ENCODE data around the gene LBX2.

The LBX2 gene

DNA sequence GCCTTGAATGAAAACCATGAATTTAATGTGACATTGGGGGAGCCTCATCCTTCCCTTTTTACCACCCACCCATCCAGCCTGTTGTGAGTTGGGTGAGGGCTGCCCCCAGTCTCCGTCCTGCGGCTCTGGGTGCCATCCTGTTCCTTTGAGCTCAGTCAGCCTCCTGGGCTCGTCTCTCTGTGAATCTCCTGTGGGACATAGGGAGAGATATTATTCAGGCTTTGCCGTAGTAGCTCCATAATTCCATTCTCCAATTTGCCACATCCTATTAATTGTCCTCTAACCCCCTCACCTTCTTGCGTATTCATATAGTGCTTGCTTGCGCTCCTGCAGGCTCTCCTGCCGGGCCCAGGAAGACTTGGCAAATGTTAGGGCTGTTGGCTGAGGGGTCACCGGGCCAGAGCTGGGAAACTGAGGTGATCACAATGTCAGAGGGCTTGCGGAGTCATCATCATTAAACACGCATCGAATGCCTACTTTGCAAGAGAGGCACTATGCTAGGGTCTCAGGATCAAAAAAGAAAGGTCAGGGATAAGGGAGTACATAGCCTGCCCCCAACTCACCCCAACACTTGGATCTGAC is 27.3 kb upstream of the LBX2 start:
- DNase-seq (ENCODE audit: low read depth in 2 of 3, low spot score in 2 of 3), result no peak

DNA sequence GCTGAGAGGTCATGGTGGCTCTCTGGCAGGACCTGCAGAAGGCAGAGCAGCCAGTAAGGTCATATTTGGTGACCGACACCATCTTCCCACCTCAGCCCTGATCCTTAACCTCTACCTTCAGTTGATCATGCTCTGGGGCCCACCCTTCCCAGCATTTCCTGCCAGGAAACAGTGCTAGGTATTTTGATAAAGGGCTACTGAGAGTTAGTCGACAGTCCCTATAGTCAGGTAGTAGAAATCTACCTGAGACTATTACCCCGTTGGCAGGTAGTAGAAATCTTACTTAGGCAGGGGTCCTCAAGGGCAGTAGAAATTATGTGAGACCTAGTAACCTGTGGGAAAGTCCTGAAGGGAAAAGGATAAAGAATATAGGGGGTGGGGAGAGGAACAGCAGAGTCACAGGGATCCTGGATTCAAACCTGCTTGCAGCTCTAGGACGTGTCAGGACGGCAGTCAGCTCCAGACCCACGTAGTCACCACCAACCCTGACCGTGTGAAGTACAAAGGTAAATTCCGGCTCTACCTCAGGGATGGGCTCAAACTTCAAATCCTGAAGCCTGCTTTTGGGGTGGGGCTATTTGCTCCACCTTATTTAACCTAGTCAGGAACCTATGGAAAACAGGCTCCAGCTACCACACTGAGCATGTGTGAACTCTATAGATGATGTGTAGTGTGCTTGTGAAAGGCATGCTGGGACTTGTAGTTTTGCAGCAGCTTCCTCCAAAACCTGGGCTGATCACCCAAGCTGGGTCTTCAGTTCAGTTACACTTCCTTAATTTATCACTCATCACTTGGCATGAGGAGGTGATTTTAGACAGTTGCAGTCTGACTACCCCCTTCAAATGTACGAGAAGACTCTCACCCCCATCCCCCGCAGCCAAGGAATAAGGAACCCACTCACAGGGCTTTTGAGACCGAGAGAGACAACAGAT is 26.6 kb upstream of the LBX2 start, which contains the start of gene DQX1:
DQX1 (minus strand) TSS at position 515 of the 932 bp plus-strand sequence; CDS start at position 13, 502 bp downstream.
- DNase-seq (ENCODE audit: low read depth in 2 of 3, low spot score in 2 of 3), result no peak

DNA sequence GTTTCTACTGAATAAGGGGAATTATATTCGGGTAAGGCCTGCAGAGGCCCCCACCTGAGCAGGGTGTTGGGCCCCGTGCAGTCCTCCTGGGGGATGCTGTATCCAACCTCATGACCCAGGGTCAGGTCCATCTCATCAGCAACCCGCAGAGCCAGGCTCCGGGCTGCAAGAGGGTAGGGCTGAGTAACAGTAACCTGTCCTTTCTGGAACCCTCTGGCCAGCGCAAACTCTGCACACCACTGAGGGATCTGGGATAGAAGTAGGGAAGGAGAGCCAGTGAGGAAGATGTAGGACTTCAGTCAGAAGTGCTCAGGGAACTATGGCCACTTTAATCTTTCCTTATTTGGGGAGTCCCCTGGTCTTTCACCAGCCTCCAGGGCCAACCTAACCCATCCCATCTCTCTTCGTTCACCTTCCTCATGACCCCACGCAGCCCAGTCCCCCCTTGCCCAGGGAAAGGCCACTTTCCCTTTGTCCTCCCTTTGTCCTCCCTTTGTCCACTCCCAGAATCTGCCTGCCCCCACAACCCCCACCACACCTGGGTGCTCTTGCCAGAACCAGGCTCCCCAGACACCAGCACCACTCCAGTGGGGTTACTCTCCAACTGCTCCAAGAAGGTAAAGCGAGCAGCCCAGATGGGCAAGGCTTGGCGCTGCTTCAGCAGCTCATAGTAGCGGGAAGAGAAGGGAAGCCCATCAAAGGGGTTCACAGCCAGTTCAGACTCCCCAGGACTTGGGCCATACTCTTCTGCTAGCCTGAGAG is 25.7 kb upstream of the LBX2 start:
- no peak for DNase-seq (ENCODE audit: low read depth in 2 of 3, low spot score in 2 of 3)

DNA sequence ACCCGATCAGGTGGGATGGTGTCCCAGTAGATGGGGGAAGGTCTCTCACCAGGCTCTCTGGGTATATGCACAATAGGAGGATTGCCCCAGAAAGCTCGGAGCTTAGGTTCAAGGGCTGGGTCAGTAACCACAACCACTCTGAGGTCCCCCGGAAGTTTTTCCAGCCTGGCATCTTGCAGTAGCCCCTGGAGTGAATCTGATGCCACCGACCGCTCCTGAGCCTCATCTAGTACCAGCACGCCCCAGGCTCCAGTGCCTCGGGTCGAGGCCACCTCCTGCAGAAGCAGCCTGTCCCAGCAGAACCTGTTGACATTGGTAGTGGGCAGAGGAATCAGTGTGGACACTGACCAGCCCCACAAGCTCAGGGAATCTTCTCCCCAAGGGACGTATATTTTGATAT is 24.6 kb upstream of the LBX2 start:
- DNase-seq (ENCODE audit: low read depth in 2 of 3, low spot score in 2 of 3), result no peak

DNA sequence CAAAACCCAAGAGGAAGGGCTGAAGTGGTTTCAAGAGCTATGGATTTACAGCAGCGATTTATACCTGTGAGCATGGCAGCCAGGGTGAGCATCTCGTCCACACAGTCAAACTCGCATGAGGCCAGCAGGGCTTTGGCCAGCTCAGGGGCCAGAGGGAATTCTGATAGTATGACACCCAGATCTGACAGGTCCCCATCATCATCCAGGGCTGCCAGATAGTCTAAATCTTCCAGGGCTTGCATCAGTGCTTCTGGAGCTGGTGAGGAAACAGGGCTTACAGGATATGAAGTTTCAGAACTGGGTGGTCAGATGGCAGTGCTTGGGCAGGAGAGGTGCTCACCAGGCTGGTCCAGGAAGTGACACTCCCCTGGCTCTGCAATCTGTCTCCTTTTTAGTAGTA is 23.1 kb upstream of the LBX2 start:
- no peak for DNase-seq (ENCODE audit: low read depth in 2 of 3, low spot score in 2 of 3)

DNA sequence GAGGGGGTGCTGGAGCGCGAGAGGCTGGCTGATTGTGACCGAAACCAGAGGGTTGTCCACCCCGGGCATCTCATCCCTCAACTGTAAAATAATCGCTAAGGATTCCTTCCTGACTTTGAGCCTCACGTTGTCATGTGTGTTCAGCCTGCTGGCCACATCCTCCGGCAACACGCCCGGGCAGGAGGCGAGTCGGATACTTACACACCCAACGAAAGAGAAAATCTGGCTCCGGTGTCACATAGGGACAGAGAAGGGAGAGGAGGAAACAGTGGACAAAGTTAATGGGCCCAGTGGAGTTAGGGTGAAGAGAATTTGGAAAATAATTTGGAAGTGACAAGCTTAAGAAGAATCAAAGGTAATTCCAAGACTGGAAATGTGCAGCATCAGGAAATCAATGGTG is 17.2 kb upstream of the LBX2 start:
- DNase-seq (ENCODE audit: low read depth in 2 of 3, low spot score in 2 of 3), result no peak

DNA sequence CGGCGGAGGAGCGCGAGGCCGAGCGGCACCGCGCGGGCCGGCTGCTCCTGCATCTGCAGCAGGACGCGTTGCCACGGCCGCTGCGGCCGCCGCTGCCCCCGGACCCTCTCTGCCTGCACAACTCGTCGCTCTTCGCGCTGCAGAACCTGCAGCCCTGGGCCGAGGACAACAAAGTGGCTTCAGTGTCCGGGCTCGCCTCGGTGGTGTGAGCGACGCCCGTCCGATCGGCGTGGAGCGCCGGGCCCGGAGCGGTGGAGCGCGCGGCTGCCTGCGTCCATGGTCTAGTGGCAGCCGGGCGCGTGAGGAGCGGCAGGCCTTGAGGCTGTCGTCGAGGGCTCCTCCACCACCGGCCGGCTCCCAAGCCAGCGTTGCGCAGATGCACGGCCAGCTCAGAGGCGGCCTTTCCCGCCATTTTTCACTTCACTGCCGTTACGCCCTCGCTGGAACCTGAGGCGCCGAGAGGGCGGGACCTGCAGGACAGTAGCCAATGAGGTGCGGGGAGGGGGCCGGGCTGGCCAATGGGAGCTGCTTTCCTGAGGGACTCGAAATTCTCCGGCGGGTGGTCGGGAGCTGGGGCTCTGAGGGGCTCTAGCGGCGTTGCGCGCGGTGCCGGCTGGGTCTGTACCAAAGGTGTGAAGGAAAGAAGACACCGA is 16.7 kb upstream of the LBX2 start:
- no peak for DNase-seq (ENCODE audit: low read depth in 2 of 3, low spot score in 2 of 3)

DNA sequence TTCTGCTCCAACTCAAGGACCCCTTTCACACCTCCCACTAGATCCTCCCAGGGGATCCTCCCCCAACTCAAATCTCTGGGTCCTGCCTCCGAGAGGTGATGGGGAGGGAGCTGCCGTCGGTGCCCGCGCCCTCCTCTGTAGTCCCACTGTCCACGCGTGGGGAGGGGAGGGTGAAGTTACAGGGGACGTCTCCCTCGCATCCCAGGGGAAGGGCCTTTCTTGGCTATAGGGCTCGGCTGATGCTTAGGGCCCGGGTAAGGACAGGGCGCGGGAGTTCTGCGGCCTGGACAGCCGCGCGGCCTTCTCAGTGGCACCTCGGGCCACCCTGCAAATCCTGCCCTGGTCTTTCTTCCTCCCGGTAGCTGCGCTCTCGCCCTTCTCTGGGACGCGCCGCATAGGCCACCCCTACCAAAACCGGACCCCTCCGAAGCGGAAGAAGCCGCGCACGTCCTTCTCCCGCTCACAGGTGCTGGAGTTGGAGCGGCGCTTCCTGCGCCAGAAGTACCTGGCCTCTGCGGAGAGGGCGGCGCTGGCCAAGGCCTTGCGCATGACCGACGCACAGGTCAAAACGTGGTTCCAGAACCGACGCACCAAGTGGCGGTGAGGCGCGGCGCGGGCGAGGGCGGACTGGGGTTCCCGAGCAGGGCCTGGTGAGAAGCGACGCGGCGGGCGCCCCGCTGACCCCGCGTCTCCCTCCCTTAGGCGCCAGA is 16.0 kb upstream of the LBX2 start:
- no peak for DNase-seq (ENCODE audit: low read depth in 2 of 3, low spot score in 2 of 3)

DNA sequence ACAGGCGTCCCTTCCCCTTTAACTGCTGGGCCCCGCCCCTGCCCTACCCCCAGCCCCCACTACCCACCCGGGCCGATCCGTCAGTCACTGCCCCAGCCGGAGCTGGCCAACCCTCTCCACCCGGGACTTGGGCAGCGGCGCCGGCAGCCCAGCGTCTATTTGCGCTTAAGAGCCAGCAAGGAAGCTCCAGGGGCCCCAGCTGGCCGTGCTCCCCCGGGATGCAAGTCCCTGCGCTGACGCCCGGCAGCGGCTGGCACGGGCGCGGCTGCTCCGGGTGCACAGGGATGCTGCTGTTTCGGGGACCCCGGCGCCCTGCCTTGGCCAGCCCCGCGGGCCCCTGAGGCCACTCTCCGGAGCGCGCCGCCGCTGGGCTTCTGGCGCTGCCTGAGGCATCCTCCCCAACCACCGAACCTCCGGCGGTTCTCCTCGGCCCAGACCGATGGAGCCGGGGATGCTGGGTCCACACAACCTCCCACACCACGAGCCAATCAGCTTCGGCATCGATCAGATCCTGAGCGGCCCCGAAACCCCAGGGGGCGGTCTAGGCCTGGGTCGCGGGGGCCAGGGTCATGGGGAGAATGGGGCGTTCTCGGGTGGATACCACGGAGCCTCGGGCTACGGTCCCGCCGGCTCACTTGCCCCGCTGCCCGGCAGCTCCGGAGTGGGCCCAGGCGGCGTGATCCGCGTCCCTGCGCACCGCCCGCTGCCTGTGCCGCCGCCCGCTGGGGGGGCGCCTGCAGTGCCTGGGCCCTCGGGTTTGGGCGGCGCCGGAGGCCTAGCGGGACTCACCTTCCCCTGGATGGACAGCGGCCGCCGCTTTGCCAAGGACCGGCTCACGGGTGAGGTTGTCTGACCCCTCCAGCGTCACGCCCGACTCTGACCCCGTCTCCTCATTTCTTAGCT is 15.2 kb upstream of the LBX2 start, which contains the start of gene TLX2:
TLX2 (plus strand) TSS at position 83 of the 903 bp plus-strand sequence; CDS start at position 440, 357 bp downstream.
- no peak for DNase-seq (ENCODE audit: low read depth in 2 of 3, low spot score in 2 of 3)

DNA sequence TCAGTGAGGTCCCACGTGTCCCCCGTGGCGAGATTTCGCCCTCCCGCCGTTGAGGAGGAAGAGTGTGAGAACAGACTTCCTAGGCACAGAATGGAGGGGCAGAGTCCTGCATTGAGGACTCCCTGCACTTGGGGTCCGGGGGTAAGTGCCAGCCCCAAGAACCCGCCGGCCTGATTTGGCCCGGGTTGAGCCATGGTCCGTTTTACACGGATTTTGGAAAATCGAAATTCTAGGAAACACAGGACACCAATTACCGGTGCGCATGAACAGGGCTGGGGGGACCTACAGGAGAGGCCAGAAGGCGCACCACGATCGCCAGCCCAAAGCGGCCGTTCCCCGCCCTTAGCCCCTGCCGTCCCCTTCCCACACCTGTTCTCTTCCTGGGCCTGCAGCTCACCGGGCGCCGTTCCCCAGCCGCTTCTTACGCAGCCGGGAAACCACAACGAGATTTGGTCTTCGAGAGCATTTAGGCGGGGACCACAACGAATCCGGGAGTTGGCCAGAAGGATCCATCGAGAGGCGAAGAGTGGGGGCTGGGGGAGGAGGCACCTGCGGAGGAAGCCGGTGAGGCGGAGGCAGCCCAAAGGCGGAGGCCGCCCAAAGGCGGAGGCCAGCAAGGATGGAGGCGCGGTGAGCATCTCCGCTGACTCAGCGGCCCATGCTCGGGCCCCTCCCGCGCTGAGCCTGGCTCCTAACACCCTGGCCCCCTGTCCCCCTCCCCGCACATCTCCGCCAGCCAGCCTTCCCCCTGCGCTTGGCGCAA is 14.4 kb upstream of the LBX2 start:
- no peak for DNase-seq (ENCODE audit: low read depth in 2 of 3, low spot score in 2 of 3)

DNA sequence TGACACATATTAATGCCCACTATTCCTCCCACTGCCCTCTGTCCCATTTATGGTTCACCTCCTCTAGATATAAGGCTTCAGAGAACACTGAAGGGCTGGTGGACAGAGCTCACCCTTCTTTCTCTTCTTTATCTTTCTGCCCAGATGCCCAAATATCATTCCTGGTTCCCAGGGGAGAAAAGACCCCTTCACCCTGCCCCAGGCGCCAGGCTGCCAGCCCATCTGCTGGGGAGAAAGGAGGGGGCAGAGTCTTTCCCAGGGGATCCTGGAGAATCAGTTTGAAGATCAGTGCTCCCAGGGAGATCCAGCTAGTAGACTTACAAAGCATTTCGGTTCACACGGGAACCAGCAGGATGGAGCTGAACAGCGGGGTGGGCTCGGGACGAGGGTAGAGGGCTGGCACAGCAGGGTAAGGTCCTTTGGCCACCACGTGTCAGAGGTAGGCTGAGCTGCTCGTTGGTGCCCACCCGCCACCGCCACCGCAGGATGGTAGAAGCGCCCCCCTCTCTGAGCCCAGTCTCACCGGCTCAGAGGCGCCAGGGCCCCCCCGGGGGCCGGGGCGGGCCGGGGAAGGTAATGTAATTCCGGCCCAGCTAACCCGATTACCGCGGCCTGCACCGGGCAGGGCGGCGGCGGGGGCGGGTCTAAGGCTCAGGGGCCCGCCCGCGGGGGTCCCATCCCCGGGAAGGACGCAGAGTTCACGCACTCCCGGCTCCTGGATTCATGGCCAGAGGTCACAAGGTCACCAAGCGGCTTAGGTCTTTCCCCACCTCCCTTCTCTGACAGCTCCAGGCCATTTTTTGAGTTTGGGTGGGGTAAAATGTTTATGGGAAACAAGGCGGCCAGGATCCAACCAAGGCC is 13.6 kb upstream of the LBX2 start:
- no peak for DNase-seq (ENCODE audit: low read depth in 2 of 3, low spot score in 2 of 3)

DNA sequence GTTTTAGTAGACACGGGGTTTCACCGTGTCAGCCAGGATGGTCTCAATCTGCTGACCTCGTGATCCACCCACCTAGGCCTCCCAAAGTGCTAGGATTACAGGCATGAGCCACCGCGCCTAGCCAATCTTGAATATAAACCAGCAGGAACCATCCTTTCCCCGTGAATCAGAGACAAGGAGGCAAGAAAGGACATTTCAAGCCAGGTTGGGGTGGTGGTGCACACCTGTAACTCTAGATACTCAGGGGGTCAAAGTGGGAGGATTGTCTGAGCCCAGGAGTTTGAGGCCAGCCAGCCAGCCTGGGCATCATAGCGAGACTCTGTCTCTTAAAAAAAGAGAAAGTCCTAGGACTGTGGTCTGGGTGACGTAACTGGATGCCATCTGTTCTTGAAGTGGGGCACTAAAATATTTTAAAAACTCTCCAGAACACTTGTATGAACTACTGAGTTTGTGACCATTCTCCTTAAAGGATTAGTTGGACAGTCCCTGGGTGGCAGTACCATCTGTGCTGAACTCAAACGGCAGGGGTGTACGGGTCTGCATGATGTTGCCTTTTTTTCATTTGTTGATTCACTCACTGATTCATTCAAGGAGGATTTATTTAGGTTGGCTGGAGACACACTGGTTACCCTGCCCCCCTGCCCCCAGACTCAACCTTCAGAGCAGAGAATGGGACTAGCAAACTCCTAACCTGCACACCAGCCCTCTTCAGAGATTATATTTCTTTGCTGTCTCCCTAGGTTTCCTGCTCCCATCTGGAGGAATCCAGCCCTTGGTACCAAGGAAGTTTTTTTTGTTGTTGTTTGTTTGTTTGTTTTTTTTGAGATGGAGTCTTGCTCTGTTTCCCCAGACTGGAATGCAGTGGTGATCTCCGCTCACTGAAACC is 11.9 kb upstream of the LBX2 start:
- DNase-seq (ENCODE audit: low read depth in 2 of 3, low spot score in 2 of 3), result no peak

DNA sequence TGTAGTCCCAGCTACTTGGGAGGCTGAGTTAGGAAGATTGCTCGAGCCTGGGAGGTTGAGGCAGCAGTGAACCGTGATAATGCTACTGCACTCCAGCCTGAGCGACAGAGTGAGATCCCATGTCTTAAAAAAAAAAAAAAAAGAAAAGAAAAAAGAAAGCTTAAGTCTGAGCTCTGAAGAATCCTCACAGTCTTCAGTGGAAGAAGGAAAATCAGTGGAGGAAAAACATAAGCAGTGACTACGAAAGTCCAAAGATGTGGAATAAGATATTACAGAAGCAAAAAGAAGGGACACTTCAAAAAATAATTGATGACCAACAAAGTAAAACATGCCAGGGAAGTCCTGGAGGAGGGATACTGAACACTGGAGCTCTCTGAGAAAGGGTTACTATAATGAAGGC is 10.9 kb upstream of the LBX2 start:
- DNase-seq (ENCODE audit: low read depth in 2 of 3, low spot score in 2 of 3), result no peak

DNA sequence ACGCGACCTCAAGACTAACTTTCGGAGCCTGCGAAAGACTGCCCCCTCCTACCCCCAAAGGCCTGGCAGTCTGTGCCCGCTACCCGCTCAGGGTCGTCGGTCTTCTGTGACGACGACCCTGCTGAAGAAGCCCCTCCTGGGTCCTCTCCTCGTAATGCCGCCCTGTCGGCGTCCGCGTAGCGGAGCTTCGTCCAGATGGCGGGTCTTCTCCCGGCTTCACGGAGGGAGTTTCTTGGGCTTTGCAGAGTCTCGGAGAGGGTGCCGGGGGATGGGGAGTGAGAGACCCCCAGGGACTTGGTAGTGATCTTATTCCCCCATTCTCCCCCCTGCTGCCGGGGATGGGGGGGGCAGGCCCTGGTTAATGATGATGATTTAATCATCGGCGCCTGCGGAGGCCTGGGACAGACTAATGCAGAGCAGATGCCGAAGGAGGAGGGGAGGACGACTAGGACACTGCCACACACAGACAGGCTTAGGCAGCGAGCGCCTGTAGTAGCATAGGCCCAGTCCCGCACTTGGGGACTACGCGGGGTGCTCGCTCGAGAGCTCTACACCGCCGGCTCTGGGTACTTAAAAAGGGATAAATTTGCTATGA is 8.6 kb upstream of the LBX2 start:
- DNase-seq (ENCODE audit: low read depth in 2 of 3, low spot score in 2 of 3), result no peak

DNA sequence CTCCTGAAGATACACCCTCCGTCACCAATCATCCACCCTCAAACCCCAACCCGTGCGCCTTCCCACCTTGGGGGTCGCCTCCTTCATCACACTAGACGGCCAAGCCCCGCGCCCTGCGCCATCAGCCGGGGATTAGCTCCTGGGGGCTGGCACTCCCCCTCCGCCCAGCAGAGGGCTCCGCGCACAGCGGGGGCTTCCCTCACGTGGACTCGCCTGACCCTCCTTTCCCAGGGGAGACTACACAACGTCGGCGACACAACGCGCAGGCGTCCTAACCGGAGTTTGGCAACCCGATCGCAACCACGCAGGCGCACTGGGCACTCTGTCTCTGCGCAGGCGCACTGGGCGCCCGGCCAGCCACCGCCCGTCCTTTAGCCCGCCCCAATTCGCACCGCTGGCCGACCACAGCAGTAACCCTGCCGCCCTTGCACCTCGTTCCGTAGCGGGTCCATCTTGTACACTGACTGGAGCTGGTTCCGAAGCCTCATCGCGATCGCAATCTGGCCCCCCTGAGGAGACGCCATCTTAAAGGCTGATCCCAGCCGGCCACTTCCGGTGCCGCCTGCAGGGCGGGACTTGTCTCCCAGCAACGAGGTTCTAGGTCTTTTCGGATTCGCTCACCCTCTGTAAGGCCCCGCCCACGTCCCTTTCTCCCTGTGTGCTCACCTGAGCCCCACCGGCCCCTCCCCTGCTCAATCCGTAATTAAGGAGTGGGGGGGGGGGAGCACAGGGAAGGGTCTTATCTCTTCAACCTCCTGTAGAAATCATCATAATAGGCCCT is 7.9 kb upstream of the LBX2 start, which contains the start of gene PCGF1:
PCGF1 (minus strand) TSS at position 551 of the 781 bp plus-strand sequence; CDS start at position 524, 27 bp downstream.
- peak; percentile 92 to 98 (median 94) for DNase-seq (ENCODE audit: low read depth in 2 of 3, low spot score in 2 of 3)
